Renal pelvis (tissue), 4 donors: ENCODE data around the gene SEC23IP. TPM values are rescaled to one million over a fixed set of nuclear protein-coding genes. Genes with fewer than 3 reads are reported as not detected.

Source experiments
- DNase-seq: peaks from one replicate; pipeline ENCODE4 v3.0.0-alpha.2; 2013
- polyA plus RNA-seq, 3 donors: library from polyadenylated mRNA; unstranded; fragments of 120-200 nt; gene quantifications; one replicate each; pipeline ENCODE4 v1.2.1, GENCODE V29; 2013; ENCODE audit not compliant: insufficient read length in 3 of 3

The SEC23IP gene
- polyA plus RNA-seq, 3 donors, result 67.7 to 73.6 (median 70.5) TPM

DNA sequence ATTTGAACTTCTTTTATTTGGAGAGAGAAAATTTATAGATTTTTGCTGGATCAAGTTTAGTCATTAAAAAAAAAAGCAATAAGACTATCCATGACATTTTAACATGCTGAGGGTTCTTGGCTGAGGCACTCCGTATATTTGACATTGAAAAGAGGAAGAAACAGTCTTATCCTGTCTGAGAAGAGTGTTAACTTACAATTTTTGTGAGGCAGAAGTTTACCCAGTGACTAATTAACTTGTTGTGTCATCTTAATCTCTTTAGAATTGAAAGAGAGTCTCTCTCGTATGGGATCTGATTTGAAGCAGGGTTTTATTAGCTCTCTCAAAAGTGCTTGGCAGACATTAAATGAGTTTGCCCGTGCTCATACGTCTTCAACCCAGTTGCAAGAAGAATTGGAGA lies 39.3 kb downstream of the SEC23IP start:
- no peak for DNase-seq

DNA sequence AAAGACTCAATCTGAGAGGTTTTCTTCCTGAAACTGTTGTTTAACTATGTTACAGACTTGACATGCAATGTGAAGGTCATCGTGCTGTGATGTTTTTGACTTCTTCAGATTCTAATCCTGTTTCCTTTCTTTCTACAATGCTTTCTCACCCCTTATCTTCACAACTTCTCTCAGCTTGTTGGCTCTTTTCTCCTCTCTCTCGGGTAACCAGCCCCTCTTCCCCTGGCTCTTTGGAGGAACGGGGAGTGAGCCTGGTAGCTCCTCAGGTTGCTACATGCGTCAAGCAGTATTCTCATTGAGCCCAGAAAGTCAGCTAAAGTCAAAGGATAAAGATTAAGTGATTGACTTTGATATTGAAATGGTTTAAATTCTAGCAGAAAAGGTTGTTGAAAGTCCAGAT lies 40.1 kb downstream of the SEC23IP start:
- DNase-seq, result no peak

- peak; percentile 53 for DNase-seq
These were observed 40.6 kb downstream of the SEC23IP start for GRCh38 chr10:119933179-119933578.

GRCh38 chr10:119940487-119940886 lies 48.0 kb downstream of the SEC23IP start:
- DNase-seq, result no peak

DNA sequence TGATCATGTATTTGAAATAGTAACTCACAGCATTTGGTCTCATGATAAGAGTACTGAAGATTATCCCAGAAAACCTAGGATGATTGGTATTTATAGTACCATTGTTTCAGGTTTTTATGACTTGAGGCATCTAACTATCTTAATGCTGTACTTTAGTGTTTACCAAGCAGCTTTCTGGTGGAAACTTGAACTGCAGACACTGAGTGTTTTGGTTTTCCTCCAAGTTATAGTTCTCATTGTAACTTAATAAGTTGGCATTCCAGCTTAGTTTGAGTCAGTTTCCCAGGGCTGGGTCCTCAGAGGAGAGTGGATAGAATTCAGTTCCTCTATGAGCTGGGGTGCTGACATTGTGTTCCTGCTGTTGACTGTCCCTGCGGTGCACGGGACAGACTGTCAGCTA lies 50.4 kb downstream of the SEC23IP start:
- no peak for DNase-seq

DNA sequence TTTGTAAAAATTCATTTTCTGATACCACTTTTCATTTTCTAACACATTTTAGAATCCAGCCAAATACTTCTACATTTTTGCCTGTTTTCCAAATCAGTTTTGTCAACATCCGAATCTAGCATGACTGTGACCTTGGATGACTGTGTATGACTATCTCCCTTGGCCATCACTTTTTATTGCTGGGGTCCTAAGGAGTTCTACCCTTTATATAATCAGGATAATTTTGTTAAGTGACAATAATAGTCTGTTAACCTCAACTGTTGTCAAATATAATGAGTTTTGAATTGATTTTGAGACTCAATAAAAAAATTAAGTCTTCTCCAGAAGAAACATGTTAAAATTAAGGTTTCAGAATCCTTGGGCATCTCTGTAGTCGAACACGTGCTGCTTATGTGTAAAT lies 53.3 kb downstream of the SEC23IP start:
- DNase-seq, result no peak

DNA sequence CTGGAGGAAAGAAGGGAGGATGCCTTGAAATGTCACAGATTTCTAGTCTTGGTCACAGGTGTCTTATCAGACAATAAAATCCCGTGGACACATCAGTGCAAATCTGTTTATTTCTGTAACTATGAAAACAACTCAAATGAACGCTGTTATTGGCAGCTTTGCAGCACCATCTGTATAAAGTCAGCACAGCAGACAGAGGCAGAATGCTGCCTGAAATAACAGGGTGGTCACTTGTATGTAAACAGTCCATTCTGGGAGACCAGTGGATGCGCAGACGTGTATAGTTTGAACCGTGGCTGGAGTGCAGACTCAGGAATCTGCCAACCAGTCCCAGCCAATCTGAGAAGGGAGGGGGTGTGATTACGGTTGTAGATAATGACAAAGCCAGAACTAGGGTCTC lies 54.8 kb downstream of the SEC23IP start:
- DNase-seq, result peak; percentile 20

- DNase-seq, result no peak
These were observed 64.9 kb downstream of the SEC23IP start for GRCh38 chr10:119957451-119957850.

DNA sequence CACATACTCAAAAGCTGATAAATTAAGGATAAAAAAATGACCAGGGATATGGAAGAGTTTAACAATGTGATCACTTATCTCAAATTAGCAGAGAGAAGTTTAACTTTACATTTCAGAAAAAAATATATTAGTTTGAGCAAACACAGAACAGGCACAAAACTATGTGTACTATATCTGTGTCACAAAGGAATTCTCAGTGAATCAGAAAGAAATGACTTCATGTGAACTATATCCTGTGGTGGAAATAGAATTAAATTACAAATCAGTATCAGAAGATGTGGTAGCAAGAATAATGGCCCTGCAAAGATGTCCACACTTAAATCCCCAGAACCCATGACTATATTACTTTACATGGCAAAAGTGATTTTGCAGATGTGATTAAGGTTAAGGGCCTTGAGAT lies 70.3 kb downstream of the SEC23IP start:
- DNase-seq, result no peak

- DNase-seq, result no peak
These were observed 74.5 kb downstream of the SEC23IP start for GRCh38 chr10:119967066-119967465.

DNA sequence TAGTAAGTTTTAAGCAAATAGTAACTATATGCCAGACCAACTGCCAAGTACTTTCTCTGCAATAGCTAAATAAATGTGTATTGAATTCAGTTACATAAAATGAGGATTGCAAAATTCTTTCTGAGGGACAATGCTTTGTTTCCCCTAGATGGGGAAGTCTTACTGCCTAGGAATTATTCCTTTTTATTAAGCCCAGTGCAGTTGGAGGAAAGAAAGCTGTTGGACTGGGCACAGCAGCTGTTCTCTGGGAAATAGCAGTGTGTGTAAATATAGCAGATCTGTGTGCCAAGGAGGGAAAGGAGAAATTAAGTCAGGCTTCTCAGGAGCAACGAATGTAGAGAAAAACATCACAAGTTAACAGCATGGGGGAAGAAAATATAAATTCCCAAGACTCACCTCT lies 77.1 kb downstream of the SEC23IP start:
- DNase-seq, result no peak

- DNase-seq, result no peak
These were observed 77.6 kb downstream of the SEC23IP start for GRCh38 chr10:119970107-119970506.

DNA sequence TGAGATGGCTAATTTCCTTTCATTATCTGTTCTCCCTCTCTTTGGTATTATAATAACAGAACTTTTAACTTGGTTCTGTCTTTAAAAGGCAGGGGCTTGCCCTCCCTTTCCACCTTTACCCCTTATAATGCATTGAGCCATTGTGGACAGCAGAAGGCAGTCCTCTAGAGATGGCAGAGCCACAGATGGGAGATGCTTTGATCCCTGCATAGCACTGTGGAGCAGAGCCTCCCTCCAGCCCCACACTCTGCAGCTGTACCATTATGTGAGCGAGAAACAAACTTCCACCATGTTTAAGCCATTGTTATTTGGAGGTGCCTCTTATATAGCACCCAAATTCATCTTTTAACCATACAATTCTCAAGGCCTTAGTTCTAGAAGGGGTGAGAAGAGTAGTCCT lies 78.4 kb downstream of the SEC23IP start:
- no peak for DNase-seq

DNA sequence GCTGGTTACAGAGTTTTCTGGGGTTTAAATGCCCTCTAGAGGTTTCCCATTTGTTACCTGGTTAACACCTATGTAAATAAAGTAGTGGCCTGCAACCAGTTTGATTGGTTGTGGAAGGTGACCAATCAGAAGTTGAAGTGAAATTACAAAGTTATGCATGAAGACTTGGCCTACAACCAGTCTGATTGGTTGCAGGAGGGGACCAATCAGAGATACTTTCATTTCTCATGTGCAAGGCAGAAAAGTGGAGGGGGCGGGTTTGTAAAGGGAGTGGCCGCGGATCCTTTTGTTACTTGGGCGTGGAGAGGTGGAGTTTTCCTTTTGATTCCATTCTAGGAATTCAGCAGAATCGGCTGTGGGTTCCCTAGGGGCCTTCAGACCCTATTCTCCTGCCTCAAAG lies 80.8 kb downstream of the SEC23IP start:
- no peak for DNase-seq

DNA sequence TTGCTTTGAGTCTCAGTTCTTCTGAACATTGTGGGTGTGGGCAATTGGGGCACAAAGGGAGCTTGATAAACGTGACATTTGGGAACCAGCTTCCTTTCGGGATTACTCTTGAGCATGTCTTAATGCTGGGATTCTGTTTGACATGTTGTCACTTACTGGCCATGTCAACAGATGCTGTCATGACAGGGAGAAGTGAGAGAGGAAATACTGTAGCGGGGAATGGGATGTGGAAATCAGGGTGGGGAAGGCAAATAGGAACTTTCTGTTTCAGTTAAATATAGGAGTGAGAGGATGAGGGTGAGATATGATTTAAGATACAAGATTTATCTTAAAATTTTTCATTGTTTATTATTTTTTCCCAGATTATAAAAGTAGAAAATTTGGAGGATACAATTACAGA lies 83.9 kb downstream of the SEC23IP start:
- DNase-seq, result no peak

DNA sequence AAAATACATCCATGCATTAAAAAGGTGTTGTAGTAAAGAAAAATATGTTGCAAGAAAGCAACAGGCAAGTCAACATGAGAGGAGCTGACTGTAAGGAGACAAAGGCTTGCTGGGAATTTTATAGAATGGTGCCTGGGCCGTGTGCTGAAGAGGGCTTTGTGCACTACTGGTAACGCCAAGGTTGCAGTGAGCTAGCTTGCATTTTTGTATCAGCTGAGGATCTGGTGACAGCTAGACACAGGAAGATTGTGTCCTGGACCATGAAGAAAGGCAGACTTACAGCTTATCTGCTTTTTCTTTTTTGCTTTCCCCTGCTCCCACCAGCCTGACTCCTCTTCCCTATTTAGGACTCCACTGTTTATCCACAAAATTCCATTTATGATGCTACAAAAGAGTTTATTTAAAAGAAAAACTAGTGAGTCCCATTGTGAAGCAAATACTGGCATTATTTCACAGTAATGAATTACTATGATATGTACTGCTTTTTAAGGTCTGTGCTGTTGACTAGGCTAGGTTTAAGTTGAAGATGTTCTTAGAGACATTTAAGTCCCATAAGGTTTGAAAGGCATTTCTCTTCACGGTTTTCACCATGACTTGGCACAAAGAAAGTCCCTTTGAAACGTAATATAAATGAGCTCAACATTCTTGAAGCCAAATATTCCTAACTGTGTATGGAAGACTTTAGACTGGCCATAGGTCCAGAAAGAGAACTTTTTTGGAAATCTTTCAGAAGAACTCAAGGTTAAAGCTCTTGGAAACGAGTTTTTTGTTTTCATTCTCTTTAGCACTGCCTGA lies 88.6 kb downstream of the SEC23IP start:
- no peak for DNase-seq

- DNase-seq, result no peak
These were observed 89.3 kb downstream of the SEC23IP start for GRCh38 chr10:119981826-119982225.

GRCh38 chr10:119988333-119988732 lies 95.8 kb downstream of the SEC23IP start:
- DNase-seq, result no peak

GRCh38 chr10:119989966-119990365 lies 97.4 kb downstream of the SEC23IP start:
- DNase-seq, result no peak

DNA sequence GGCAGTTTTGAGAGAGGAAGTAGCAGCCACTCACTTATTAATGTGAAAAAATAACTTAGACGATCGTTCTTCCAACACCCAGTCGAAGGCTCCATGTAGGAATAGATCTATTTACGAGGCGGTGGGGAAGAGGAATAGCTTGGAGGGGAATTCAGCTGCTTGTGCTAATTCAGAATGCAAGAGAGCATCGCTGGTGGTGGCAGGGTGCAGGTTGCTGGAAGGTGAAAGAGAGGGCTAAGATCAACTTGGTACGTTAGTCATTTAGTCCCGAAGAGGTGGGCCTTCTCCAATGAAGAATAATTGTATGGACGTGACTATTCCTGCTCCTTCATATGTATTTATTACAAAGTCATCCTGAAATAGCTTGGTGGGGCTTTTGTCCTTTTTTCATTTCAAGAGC lies 98.5 kb downstream of the SEC23IP start:
- DNase-seq, result no peak

DNA sequence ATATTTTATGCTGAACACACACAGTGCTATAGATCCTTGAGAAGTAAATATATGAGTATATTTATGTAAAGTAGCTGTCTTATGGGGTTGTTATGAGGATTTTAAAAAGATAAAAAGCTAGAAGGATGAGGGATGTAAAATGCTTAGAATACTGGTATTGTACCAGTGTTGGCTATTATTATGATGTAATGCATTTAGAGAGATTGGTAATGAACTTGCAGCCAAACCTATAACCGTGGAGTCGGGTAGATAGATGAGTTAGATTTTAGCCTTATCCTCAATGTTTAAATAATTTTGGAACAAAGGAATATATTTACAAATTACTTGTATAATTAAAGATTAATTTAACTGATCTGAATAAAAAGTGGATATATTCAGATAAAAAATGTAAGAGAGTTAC lies 99.3 kb downstream of the SEC23IP start:
- DNase-seq, result no peak
